Peyer's patch (tissue), 4 donors: ENCODE measurements around the gene MEF2D.

Experiments used
- CTCF ChIP-seq, 6 experiments: fragments of 450-650 bp in 4 of 6; fragments of 200-600 bp in 2 of 6; sonication (generic) in 1 of 6; IDR thresholded peaks; one replicate each; pipeline ENCODE4 v1.5.1; 2017 to 2019; ENCODE audit warnings: antibody characterized with exemption in 6 of 6, mild to moderate bottlenecking in 3 of 6, moderate library complexity in 1 of 6
- POLR2A ChIP-seq, 2 donors: fragments of 450-650 bp; IDR thresholded peaks; one replicate each; pipeline ENCODE4 v1.5.1; 2017; ENCODE audit warnings: antibody characterized with exemption in 2 of 2, mild to moderate bottlenecking in 2 of 2, moderate library complexity in 2 of 2

GRCh38 chr1:156437037-156437867 is 63.3 kb downstream of the MEF2D start:
- TF ChIP-seq CTCF (IDR thresholded peaks at IDR 0.05) (no peak), POLR2A (IDR thresholded peaks at IDR 0.05) (no peak)
